Osteocyte (in vitro differentiated cells): ENCODE measurements around the gene DHRS7B. TPM values are rescaled to one million over a fixed set of nuclear protein-coding genes. Genes with fewer than 3 reads are reported as not detected.
"Not testable (repeated sequence)": the region's sequence is repeated elsewhere in the genome, so short reads cannot be mapped to it uniquely, and the experiment has no call there.

Experiments
- DNase-seq: peaks from one replicate; pipeline ENCODE4 v3.0.0; 2021; ENCODE audit warnings: mixed read lengths; ENCODE audit not compliant: unreplicated experiment; ENCODE audit errors: extremely low spot score
- H3K27ac Mint-ChIP-seq: one replicate; pipeline ENCODE4 v1.8.0; 2021; ENCODE audit warnings: mild to moderate bottlenecking, mixed read lengths; ENCODE audit not compliant: unreplicated experiment
- H3K27me3 Mint-ChIP-seq: one replicate; pipeline ENCODE4 v1.8.0; 2021; ENCODE audit warnings: mixed read lengths; ENCODE audit not compliant: unreplicated experiment
- H3K36me3 Mint-ChIP-seq: one replicate; pipeline ENCODE4 v1.8.0; 2021; ENCODE audit warnings: mixed read lengths; ENCODE audit not compliant: unreplicated experiment
- H3K4me1 Mint-ChIP-seq: one replicate; pipeline ENCODE4 v1.8.0; 2021; ENCODE audit warnings: mixed read lengths; ENCODE audit not compliant: unreplicated experiment
- H3K4me3 Mint-ChIP-seq: one replicate; pipeline ENCODE4 v1.8.0; 2021; ENCODE audit warnings: mild to moderate bottlenecking, moderate library complexity, mixed read lengths; ENCODE audit not compliant: unreplicated experiment
- H3K9me3 Mint-ChIP-seq: one replicate; pipeline ENCODE4 v1.8.0; 2021; ENCODE audit warnings: mixed read lengths; ENCODE audit not compliant: unreplicated experiment
- total RNA-seq: library from RNA; stranded (reverse); gene quantifications from 2 replicates; pipeline ENCODE4 v1.2.1, GENCODE V29; 2021
- TF ChIP-seq, protein P1 (sequence below): fragments of 200-600 bp; sonication (generic); IDR thresholded peaks from 2 replicates; pipeline ENCODE4 v1.5.0; 2021; ENCODE audit warnings: antibody characterized with exemption, mild to moderate bottlenecking, moderate library complexity

Gene DHRS7B
- total RNA-seq, 1 donor from 2014 or later, result 15.7 TPM

DNA sequence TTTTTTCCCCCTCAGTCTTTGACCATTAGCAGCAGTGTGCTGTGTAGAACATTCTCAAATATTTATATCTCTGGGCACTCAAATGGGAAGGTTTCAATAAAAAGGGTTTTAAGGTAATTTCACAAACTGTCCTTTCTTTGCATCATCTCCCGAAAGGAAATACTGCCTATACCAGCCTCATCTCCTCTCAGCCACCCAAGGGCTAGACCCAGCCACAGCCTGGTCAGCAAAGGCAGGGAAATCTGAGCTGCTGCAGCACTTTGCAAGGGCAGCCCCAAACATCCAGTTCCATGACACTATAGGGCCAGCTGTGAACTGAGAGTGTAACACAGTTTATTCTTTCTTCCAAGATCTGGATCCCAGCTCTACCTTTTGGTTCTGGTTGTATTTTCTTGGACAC lies 58.3 kb downstream of the DHRS7B start:
- DNase-seq, result no peak
- TF ChIP-seq, protein P1, sequence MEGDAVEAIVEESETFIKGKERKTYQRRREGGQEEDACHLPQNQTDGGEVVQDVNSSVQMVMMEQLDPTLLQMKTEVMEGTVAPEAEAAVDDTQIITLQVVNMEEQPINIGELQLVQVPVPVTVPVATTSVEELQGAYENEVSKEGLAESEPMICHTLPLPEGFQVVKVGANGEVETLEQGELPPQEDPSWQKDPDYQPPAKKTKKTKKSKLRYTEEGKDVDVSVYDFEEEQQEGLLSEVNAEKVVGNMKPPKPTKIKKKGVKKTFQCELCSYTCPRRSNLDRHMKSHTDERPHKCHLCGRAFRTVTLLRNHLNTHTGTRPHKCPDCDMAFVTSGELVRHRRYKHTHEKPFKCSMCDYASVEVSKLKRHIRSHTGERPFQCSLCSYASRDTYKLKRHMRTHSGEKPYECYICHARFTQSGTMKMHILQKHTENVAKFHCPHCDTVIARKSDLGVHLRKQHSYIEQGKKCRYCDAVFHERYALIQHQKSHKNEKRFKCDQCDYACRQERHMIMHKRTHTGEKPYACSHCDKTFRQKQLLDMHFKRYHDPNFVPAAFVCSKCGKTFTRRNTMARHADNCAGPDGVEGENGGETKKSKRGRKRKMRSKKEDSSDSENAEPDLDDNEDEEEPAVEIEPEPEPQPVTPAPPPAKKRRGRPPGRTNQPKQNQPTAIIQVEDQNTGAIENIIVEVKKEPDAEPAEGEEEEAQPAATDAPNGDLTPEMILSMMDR, result no peak
- no peak overlapping the region for H3K4me3 Mint-ChIP-seq
- H3K4me1 Mint-ChIP-seq, result no peaks in the 10 kb centered on the region
- no peak overlapping the region for H3K27ac Mint-ChIP-seq
- no peaks in the 10 kb centered on the region for H3K9me3 Mint-ChIP-seq
- H3K36me3 Mint-ChIP-seq, result peaks cover 11% of the 10 kb centered on the region
- no peaks in the 10 kb centered on the region for H3K27me3 Mint-ChIP-seq

DNA sequence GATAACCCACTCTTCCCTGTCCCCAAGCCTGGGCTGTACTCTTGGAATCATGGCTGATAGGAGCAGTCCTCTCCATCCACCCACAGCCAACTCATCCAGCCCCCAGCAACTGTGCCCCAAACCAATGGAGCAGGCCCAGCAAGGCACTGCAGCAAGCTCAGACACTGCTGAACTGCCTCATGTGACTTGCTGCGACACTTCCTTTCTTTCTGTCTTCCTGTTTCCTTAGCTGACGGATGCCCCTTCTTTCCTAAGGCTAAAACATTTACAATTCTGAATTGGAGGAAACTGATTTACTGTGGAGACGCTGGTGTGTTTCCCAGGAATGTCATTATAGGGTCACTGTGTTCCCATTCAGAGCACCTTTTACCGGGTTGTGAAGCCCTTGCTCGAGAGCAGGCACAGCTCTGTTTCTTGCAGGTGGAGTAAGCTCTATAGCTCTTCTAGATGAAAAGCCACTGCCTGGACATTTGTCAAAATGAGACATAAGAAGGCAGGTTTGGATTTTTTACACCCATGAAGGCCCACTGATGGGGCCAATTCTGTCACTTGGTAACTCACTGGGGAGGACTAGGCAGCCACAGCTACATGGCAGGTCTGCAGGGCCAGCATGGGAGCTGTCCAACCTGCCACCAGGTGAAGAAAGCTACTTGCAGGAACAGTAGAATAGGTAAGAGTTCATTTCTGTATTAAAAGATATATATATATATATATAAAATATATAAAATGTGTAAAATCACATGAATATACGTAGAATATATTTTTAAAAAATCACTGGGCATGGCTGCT lies 59.8 kb downstream of the DHRS7B start:
- H3K27ac Mint-ChIP-seq, result no peak overlapping the region
- H3K36me3 Mint-ChIP-seq, result peaks cover 15% of the 10 kb centered on the region
- H3K9me3 Mint-ChIP-seq, result no peaks in the 10 kb centered on the region
- H3K4me3 Mint-ChIP-seq, result no peak overlapping the region
- TF ChIP-seq, protein P1, result no peak
- no peaks in the 10 kb centered on the region for H3K4me1 Mint-ChIP-seq
- H3K27me3 Mint-ChIP-seq, result no peaks in the 10 kb centered on the region
- no peak for DNase-seq

DNA sequence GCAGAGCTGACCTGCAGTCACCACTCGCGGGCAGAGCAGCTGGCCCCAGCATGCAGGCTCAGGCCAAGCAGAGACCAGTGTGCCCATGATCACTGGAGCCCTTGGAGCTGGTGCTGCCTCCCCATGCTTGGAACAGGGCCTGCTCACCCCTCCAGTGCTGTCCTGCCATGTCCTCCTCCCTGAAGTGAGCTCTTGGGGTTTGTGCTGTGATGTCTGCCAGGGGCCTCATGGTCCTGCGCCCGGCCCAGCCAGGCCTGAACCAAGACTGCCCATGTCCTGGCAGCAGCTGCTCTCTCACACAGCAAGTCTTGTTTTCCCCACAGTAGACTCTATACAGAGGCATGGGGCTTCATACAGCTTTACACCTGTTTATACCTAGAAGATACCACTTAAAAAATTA lies 62.6 kb downstream of the DHRS7B start:
- no peak for DNase-seq
- no peaks in the 10 kb centered on the region for H3K9me3 Mint-ChIP-seq
- peaks cover 4% of the 10 kb centered on the region for H3K4me1 Mint-ChIP-seq
- no peak overlapping the region for H3K4me3 Mint-ChIP-seq
- no peaks in the 10 kb centered on the region for H3K27me3 Mint-ChIP-seq
- TF ChIP-seq, protein P1, result no peak
- peaks cover 11% of the 10 kb centered on the region for H3K36me3 Mint-ChIP-seq
- H3K27ac Mint-ChIP-seq, result no peak overlapping the region

DNA sequence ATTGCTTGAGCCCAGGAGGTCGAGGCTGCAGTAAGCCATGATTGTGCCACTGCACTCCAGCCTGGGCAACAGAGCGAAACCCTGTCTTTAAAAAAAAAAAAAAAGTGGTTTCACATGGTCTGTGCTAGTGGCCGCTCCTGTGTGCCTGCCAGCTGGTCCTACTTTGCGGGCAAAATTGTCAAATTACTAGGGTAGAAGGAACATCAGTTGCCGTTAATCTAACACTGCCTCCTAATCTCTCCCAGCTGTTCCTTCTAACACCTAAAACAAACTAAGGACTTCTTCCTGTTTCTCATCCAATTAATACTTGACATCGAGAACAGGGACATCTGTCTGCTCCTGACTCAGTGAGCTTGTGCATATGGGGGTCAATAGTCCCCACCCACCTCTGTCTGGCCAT lies 63.3 kb downstream of the DHRS7B start:
- TF ChIP-seq, protein P1, result no peak
- Mint-ChIP-seq H3K4me3 (no peak overlapping the region), H3K27ac (no peak overlapping the region), H3K9me3 (no peaks in the 10 kb centered on the region), H3K4me1 (peaks cover 11% of the 10 kb centered on the region), H3K27me3 (no peaks in the 10 kb centered on the region), H3K36me3 (peaks cover 11% of the 10 kb centered on the region)
- no peak for DNase-seq

DNA sequence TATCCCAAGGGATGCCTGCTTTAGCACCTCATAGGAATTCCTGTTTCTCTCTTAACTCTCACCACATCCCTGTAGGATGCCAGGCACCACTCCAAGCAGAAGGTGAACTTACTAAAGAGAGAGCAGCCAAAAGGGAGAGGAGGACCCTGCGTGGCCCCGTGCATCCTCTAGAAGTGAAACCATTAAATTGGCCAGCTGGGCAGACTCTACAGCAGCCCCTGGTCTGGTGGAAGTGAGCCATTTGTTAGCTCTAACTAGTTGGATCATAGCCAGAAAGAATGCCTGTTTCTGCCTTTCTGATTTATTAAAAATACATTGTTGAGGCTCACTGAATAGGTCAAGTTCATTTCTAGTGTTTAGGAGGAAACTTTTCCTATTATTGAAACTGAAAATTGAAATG lies 64.9 kb downstream of the DHRS7B start:
- TF ChIP-seq, protein P1, result no peak
- H3K9me3 Mint-ChIP-seq, result no peaks in the 10 kb centered on the region
- no peaks in the 10 kb centered on the region for H3K27me3 Mint-ChIP-seq
- H3K36me3 Mint-ChIP-seq, result peaks cover 9% of the 10 kb centered on the region
- H3K4me1 Mint-ChIP-seq, result peaks cover 11% of the 10 kb centered on the region
- no peak overlapping the region for H3K4me3 Mint-ChIP-seq
- no peak overlapping the region for H3K27ac Mint-ChIP-seq
- DNase-seq, result no peak

DNA sequence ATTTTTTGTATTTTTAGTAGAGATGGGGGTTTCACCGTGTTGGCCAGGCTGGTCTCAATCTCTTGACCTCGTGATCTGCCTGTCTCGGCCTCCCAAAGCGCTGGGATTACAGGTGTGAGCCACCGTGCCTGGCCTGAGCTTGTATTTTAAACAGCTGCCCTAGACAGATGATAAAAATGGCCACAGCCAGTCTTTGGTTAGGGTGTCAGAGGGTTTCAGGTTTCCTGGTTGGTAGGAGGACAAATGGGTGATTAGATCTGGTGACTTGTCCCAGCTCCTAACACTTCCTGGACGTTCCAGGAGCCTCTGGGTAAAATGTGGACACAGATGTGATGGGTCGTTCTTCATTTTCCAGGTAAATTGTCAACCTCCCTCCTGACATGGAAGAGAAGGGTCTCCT lies 65.7 kb downstream of the DHRS7B start:
- not testable (repeated sequence) for DNase-seq, H3K4me3 Mint-ChIP-seq, H3K9me3 Mint-ChIP-seq, H3K27me3 Mint-ChIP-seq, H3K27ac Mint-ChIP-seq
- Mint-ChIP-seq H3K36me3 (peaks cover 14% of the 10 kb centered on the region), H3K4me1 (peaks cover 11% of the 10 kb centered on the region)
